IPS DF 4.7 (cell line): ENCODE measurements around the gene SEPHS2.
A peak's percentile ranks its signal among the peaks of the same experiment; 100 is the strongest.

Experiments used
- DNase-seq: peaks from one replicate; pipeline ENCODE4 v3.0.0-alpha.2; 2013; ENCODE audit warnings: low spot score; ENCODE audit errors: extremely low read depth

SEPHS2 gene

GRCh38 chr16:30430428-30430970, 15.2 kb downstream of the SEPHS2 start:
- DNase-seq, result no peak

GRCh38 chr16:30429678-30430427, 15.8 kb downstream of the SEPHS2 start, which contains the start of gene DCTPP1:
Gene DCTPP1, minus strand, starts transcription at chr16:30430030. Its CDS starts 50 bp downstream, at chr16:30429980.
- DNase-seq, result peak; percentile 99

DNA sequence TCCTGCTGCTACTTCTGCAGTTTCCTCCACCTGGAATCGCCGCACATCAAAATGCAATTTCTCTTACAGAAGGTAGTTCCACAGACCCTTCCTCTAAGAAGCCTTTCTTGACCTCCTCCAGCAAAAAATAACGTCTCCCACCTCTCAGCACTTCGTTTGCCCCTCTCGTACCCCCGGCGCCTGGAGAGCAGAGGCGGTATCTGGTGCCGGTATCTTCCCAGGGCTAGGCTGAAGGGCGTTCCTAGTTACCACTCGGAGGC, 16.3 kb downstream of the SEPHS2 start:
- no peak for DNase-seq

- DNase-seq, result no peak
Observed at GRCh38 chr16:30428055-30428454, 17.6 kb downstream of the SEPHS2 start.

DNA sequence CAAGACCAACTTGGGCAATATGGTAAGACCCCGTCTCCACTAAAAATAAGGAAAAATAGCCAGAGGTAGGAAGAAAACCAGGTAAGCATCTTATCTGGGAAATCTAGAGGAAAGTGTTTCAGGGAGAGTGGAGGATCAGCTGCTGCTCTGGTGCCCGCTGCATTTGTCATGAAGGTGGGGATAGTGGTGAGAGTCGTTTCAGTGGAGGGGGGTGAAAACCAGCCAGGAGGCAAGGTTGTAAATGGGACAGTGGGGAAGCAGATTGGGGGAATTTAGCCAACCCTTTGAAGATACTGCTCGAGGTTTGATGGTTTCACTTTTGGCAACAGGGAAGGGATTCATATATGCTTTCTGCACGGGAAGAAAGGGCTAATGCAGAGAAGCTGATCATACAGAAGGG, 24.7 kb downstream of the SEPHS2 start:
- no peak for DNase-seq

DNA sequence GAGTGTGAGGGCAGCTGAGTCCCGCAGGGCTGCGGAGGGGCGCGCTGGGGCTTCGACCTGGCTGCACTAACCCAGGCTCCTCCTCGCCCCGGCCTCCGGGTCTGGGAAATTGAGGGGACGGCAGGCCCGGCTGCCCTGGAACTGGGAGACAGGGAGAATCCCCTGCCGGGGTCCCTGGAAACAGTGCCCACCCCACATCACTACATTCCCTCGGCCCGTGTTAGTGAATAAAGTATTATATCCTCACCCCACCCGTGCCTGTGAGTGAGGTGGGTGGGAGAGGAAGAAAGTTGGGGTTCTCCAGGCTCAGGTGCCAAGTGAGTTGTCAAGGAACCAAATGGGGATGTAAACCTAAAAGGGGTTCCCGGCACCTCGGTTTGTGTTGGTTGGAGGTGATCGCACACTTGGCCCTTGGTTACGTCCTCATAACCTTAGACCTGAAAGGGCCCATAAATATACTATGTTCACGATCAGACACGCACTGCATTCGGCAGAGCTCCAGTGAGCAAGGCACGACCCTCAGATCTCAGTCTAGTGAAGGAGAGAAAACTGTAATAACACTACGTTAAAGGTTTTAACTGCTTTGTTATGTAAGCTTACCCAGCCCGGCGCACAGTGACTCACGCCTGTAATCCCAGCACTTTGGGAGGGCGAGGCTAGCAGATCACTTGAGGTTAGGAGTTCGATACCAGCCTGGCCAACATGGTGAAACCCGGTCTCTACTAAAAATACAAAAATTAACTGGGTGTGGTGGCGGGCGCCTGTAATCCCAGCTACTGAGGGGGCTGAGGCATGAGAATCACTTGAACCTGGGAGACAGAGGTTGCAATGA, 27.1 kb downstream of the SEPHS2 start:
- DNase-seq, result no peak

GRCh38 chr16:30417529-30418349, 27.9 kb downstream of the SEPHS2 start:
- DNase-seq, result peak; percentile 83

GRCh38 chr16:30416624-30417528, 28.8 kb downstream of the SEPHS2 start:
- no peak for DNase-seq

DNA sequence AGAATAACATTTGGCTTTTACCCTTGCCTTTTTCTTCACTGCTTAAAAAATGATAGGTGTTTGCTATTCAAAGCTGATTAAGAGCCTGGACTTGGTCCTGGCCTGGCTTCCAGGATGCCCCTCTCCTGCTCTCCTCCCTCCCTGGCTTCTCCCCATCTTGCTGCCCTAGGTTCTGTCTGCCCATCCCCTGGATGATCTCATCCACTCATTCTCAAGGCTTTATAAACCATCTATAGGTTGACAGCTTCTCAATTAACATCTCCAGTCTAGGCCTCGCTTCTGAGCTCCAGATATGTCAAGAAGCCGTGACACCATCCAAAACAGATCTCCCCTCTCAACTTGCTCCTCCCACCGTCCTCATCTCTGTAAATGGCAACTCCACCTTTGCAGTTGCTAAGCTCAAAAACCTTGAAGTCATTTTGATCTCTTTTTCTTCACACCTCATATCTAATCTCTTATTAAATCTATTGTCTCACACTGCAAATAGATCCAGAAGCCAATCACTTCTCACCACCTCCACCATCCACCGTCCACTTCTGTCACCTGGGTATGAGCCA, 29.5 kb downstream of the SEPHS2 start:
- no peak for DNase-seq

DNA sequence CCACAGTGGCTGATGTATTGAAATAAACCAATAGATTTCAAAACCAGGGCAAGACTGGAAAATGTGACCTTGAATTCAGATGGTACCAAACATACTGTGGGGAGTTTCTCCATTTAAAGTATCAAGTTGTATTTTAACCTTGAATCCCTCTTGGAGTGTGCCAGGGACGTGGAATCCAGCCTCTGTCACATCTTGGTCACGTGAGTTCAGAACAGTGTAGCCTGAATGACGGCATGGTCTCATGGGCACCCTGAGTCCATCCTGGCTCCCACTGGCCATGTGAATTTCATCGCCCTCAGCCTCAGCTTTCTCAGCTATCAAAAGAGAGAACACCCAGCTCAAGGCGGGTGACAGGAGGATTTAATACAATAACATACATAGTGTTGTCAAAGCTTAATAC, 31.5 kb downstream of the SEPHS2 start:
- no peak for DNase-seq

GRCh38 chr16:30413112-30413806, 32.4 kb downstream of the SEPHS2 start:
- no peak for DNase-seq

GRCh38 chr16:30409125-30410060, 36.3 kb downstream of the SEPHS2 start:
- DNase-seq, result peak; percentile 78

- no peak for DNase-seq
Observed at GRCh38 chr16:30407804-30408534, 37.7 kb downstream of the SEPHS2 start.

GRCh38 chr16:30407102-30407803, 38.4 kb downstream of the SEPHS2 start, which contains the start of gene ZNF771:
Gene ZNF771, plus strand, starts transcription at chr16:30407606. Its CDS starts 448 bp downstream, at chr16:30408054.
- no peak for DNase-seq

DNA sequence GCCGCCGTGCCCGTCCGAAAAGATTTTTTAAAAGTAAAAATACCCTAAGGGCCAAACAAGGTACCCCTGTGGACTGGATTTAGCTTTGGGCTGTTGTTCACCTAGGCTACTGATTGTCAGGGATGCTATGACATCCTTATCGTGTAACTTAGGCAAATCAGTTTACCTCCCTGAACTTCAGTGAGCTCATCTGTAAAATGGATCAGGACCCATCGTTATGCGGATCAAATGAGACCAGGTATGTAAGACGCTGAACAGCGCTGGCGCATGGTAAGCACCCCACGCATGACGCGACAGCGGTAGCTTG, 38.9 kb downstream of the SEPHS2 start:
- DNase-seq, result no peak

DNA sequence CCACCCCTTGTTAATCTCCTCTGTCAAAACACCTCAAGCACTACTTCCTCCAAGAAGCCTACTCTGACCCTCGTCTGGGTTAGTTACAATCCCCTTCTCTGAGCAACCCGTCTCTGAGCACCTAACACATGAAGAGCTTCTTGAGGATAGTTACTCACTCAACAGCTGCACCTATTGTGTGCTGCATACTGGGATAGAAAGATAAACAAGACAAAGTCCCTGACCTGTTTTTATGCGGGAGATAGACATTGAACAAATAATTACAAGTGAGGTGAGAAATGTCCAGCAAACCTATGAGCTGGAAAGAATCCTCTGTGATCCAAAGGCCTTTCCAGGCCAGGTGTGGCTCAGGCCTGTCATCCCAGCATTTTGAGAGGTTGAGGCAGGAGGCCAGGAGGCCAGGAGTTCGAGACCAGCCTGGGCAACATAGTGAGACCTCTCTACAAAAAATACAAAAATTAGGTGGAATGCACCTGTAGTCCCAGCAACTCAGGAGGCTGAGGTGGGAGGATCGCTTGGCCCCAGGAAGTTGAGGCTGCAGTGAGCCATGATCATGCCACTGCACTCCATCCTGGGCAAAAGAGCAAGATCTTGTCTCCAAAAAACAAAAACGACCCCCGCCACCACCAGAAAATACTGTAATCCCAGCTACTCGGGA, 43.8 kb downstream of the SEPHS2 start:
- no peak for DNase-seq
